ENCODE results near the gene MYO1C.

DNA sequence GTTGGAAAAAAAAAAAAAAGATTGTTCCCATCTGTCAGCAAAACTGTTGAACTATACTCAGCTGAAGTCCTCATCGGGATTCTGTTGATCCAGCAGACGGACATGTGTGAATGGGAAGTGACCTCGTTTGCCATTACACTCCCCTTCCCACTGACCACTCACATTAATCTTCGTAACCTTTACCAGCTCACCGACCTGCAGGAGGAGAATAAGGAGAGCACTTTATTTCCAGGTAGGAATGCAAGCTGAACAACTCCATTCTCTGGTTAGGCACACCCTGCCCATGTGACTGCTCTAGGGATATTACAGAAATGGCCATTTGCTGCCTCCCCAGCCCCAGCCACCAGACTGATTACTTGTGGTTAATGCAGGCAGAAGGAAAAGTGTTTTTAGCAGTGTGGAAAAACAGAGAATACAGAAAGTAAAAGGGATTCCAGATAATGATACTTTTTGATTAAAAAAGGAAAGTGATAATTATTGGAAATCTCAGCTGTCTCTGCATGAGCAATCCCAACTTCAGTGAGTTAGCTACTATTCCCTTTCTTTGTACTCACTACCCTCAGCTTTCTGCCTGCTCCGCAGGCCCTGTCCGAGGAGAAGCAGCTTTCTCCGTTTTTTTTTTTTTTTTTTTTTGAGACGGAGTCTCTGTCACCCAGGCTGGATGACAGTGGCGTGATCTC, 68.9 kb downstream of the MYO1C start:
- TF ChIP-seq, protein P1, sequence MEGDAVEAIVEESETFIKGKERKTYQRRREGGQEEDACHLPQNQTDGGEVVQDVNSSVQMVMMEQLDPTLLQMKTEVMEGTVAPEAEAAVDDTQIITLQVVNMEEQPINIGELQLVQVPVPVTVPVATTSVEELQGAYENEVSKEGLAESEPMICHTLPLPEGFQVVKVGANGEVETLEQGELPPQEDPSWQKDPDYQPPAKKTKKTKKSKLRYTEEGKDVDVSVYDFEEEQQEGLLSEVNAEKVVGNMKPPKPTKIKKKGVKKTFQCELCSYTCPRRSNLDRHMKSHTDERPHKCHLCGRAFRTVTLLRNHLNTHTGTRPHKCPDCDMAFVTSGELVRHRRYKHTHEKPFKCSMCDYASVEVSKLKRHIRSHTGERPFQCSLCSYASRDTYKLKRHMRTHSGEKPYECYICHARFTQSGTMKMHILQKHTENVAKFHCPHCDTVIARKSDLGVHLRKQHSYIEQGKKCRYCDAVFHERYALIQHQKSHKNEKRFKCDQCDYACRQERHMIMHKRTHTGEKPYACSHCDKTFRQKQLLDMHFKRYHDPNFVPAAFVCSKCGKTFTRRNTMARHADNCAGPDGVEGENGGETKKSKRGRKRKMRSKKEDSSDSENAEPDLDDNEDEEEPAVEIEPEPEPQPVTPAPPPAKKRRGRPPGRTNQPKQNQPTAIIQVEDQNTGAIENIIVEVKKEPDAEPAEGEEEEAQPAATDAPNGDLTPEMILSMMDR (IDR thresholded peaks at IDR 0.05; ENCODE audit: insufficient read depth, low read length, poor library complexity, severe bottlenecking): no peak
- TF ChIP-seq EZH2phosphoT487 (conservative IDR thresholded peaks at IDR 0.05; ENCODE audit: low read length): no peak
